Keratinocyte (primary cell): Measurements from ENCODE around the gene MRGPRX2.

ENCODE experiments used
- EZH2 ChIP-seq: IDR thresholded peaks from one replicate; pipeline ENCODE4 v1.6.1; 2012; ENCODE audit warnings: inconsistent platforms, mild to moderate bottlenecking, low read length, moderate library complexity
- TF ChIP-seq, protein P1 (sequence below), 3 experiments: IDR thresholded peaks in 1 of 3; conservative IDR thresholded peaks in 1 of 3; optimal IDR thresholded peaks in 1 of 3; 2 replicates in 2 of 3; 3 replicates in 1 of 3; pipeline versions ENCODE3 to v1.5.1; 2011; ENCODE audit warnings: low read length in 3 of 3, mild to moderate bottlenecking in 3 of 3, moderate library complexity in 2 of 3, control low read depth in 1 of 3, inconsistent platforms in 1 of 3; ENCODE audit not compliant: insufficient read depth in 2 of 3; ENCODE audit errors: extremely low read depth in 1 of 3

GRCh38 chr11:19013181-19013857 lies 47.2 kb downstream of the MRGPRX2 start:
- TF ChIP-seq, protein P1, sequence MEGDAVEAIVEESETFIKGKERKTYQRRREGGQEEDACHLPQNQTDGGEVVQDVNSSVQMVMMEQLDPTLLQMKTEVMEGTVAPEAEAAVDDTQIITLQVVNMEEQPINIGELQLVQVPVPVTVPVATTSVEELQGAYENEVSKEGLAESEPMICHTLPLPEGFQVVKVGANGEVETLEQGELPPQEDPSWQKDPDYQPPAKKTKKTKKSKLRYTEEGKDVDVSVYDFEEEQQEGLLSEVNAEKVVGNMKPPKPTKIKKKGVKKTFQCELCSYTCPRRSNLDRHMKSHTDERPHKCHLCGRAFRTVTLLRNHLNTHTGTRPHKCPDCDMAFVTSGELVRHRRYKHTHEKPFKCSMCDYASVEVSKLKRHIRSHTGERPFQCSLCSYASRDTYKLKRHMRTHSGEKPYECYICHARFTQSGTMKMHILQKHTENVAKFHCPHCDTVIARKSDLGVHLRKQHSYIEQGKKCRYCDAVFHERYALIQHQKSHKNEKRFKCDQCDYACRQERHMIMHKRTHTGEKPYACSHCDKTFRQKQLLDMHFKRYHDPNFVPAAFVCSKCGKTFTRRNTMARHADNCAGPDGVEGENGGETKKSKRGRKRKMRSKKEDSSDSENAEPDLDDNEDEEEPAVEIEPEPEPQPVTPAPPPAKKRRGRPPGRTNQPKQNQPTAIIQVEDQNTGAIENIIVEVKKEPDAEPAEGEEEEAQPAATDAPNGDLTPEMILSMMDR (optimal IDR thresholded peaks at IDR 0.05 in 1 of 3, IDR thresholded peaks at IDR 0.05 in 1 of 3, conservative IDR thresholded peaks at IDR 0.05 in 1 of 3; ENCODE audit: extremely low read depth in 1 of 3, insufficient read depth in 2 of 3, low read length in 3 of 3) = peak; percentile 18 to 37 (median 30)
- TF ChIP-seq EZH2 = no peak
